CD4-positive, alpha-beta T cell treated with Interferon alpha-2 for 1 hour (primary cell): ENCODE results near the gene LRRC59.

Source experiments
- DNase-seq, 2 donors: peaks; one replicate each; pipeline ENCODE4 v3.0.0-alpha.2; 2020 to 2022

Gene LRRC59

DNA sequence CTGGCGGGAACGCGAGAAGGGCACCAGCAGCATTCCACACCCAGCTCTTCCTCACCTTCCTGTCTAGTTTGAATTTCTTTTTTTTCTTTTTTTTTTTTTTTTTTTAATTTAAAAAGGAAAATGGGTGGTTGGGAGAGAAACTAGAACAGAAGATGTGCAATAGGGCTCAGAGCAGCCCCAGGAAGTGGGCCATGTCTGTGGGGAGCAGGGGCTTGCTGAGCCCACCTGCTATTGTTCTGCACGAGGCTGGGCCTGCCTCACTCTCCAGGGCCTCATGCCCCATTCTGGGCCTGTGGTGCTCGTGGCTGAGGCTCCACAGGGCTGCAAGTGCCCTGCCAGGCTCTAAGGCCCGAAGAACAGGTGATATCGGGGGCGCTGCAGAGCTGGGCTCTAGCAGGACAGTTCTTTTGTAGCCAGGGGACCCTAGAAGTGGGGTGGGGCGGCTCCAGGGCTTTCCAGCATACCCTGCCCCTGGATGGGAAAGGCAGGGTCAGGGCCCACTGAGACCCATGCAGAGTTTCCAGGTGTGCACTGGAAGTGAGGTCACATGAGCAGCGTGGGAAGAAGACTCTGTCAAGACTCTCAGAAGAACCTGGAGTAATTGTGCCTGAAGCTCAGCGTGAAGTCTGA is 36.7 kb downstream of the LRRC59 start:
- no peak for DNase-seq

DNA sequence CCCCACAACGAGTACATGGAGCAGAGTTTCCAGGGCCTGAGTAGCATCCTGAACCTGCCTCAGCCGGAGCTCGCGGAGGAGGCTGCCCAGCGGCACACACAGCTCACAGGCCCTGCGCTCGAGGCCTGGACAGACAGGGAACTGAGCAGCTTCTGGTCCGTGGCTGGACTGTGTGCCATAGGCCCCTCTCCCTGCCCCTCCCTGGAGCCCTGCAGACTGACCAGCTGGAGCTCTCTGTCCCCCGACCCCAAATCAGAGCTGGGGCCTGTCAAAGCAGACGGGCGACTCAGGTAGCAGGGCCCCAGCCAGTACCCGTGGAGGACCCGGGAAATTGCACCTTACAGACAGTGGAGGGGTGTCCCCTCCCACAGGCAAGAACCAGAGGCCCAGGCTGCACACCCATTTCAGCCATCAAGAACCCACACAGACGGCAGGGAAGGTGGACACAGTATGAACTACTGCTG is 37.3 kb downstream of the LRRC59 start:
- DNase-seq: no peak

DNA sequence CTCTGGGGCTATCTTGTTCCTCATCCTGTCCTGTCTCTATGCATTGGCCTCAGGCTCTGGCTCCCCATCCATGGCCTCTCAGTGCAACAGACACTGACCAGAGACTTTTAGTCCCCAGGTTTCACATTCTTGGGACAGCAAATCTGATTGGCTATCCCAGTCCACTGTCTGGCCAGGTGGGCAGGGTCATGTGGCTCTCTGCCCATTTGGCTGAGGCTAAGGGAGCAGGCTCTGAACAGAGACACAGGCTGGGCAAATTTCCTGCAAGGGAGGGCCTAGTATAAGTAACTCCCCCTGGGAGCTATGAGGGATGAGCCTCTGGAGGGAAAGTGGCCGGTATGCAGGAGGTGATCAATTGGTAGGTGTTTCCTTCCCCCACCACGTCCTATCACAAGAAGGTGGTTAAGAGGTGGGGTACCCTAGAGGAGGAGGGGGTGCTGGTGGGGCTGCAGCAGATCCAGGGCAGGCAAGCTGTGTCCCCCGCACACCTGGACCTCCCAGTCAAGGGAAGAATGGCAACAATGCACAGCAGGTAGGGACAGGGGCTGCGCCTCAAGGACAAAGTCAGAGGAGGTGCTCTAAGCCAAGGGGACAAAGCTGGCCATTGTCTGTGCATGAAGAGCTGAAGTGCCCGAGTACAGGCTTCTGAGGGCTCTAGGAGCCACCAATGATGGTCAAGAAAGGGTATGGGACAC is 38.2 kb downstream of the LRRC59 start:
- DNase-seq: no peak

DNA sequence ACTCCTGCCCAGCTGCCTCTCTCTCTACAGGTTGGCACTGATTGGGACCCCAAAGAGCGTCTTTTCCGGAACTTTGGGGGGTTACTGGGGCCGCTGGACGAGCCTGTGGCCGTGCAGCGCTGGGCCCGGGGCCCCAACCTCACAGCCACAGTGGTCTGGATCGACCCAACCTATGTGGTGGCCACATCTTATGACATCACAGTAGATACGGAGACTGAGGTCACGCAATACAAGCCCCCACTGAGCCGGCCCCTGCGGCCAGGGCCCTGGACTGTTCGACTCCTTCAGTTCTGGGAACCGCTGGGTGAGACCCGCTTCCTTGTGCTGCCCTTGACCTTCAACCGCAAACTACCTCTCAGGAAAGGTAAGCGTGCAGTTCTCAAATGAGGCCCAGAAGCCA is 39.1 kb downstream of the LRRC59 start:
- DNase-seq: no peak

DNA sequence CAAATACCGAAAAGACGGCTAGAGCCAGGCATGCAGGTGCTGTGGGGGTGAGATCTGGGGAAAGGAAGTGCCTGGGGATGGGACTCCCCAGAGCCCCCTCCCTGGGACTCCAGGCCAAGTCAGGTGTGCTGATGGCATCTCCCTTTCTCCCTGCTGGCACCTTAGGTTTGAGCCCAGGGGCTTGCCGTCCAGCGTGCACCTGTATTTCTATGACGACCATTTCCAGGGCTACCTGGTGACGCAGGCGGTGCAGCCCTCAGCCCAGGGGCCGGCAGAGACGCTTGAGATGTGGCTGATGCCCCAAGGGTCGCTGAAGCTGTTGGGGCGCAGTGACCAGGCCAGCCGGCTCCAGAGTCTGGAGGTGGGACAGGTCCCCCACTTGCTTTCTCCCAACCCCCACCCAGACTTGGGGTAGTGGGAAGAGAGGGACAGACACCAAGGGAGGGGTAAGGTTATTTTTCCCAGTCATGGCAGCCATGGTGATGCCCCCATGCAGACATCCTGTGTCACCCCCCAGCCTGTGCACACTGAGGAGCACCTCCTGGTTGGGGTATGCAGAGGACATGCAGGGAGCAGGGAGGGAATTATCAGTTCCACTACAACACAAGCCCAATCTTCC is 40.3 kb downstream of the LRRC59 start:
- no peak for DNase-seq

DNA sequence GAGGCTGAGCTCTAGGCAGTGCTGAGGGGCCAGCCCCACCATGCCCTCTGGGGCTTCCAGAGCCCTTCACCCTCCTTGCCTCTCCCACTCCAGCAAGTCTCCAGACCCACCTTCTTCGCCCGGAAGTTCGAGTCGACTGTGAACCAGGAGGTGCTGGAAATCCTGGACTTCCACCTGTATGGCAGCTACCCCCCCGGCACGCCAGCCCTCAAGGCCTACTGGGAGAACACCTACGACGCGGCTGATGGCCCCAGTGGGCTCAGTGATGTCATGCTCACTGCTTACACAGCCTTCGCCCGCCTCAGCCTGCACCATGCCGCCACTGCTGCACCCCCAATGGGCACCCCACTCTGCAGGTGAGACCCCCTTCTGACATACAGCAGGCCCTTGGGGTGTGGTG is 40.9 kb downstream of the LRRC59 start:
- DNase-seq: no peak

DNA sequence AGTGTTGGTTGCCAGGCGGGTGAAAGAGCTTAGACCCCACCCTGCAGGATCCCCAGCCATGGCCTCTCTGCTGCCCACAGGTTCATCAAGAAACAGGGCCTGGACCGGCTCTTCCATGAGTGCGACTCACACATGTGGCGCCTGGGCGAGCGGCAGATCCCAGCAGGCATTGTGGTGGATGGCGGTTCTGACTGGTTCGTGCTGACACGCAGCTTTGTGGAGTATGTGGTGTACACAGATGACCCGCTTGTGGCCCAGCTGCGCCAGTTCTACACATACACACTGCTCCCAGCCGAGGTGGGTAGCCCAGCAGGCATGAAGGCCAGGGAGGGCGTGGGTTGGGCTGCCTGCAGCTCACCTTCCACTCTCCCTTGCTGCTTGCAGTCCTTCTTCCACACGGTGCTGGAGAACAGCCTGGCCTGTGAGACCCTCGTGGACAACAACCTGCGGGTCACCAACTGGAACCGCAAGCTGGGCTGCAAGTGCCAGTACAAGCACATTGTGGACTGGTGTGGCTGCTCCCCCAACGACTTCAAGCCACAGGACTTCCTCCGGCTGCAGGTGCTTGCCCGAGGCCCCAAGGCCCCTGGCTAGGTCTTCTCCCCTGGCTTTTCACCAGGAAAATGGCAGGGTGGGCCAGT is 41.5 kb downstream of the LRRC59 start:
- no peak for DNase-seq

DNA sequence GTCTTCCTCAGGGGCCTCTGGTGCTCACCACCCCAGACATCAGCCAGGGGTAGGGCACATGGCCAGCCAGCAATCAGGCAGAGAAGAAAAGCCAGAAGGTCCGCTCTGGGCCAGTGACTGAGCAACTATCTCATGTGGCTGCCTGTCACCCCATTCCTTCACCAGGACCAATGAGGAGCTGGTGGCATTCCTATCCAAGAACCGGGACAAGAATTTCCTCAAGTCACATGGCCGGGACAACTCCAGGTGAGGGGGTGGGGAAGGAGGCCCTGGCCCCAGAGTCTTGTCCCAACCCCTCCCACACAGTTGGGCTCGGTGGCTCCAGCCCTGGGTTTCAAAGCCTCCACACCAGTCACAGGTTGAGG is 42.0 kb downstream of the LRRC59 start:
- no peak for DNase-seq

DNA sequence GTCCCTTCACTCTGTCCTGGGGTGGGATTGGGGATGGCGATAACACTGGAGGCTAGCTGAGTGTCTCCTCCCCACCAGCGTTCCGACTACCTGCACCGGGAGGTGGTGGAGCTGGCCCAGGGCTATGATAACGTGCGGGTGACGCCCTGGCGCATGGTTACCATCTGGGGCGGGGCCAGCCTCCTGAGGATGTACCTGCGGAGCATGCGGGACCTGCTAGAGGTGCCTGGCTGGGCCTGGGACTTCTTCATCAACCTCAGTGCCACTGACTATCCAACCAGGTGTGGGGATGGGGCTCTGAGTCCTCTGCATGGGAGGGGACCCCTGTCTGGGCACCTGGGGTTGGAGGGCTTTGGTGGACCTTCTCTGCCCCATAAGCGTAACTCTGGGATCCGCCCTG is 42.5 kb downstream of the LRRC59 start:
- no peak for DNase-seq

DNA sequence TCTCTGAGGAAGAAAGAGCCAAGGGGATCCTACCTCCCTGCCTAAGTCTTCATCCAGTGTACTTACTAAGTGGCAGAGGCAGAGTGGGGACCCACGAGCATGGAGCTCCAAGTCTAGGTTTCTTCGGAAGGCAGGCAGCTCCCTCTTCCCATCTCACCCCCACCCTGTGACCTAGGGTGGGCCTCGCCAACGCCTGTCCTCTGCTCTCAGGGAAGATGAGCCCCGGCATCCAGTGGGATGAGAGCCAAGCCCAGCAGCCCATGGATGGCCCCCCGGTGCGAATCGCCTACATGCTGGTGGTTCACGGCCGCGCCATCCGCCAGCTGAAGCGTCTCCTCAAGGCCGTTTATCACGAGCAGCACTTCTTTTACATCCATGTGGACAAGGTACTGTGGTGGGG is 43.1 kb downstream of the LRRC59 start:
- no peak for DNase-seq

DNA sequence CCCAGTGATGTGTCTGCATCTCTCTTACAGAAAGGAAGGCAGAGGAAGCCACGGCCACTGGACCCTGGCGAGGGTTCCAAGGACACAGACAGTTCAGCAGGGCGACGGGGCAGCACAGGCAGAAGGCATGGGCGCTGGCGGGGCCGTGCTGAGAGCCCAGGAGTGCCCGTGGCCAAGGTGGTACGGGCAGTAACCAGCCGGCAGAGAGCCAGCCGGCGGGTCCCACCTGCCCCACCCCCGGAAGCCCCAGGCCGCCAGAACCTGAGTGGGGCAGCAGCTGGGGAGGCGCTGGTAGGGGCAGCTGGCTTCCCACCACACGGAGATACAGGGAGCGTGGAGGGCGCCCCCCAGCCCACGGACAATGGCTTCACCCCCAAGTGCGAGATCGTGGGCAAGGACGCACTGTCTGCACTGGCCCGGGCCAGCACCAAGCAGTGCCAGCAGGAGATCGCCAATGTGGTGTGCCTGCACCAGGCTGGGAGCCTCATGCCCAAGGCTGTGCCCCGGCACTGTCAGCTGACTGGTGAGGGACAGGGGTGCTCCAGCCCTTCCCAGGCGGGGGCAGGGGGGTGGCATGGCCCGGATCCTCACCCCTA is 43.6 kb downstream of the LRRC59 start:
- no peak for DNase-seq

DNA sequence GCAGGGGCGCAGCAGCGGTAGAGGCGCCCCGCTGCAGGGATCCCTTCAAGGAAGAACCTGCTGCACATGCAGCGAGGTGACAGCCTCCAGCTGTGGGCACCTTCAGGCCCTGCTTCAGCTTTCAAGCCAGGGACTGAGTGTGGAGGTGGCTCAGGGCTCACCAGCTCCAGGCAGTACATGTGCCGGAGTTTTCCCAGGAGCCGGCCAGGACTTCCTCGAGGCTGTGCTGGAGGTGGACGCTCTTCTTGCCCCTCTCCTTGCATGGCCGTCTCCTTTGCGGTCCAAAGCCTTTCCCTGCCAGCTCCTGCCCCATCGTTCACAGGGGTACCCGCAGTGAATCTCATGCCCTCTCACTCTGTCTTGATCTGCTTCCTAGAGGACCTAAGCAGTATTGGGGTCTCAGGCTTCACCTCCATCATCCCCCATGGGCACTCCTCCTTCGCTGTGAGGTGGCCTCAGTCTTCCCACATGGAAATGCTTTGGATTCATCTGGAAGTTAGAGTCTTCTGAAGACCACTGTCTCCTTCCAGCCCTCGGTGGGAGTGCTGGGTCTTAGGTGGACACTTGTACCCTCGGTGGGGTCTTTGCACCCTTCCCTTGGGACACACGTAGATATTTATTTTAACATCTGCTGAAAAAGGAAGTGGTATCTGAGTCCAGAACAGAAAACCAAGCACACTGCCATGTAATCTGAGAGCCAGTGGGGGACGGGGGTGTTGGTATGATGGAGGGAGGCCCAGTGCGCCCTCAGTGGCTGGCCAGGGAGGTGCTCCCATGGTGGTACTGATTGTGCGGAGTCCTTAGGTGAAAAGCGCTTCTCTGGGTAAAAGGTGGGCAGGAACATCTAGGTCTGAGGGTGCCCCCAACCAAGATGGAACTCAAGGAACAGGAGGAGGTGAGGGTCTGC is 44.4 kb downstream of the LRRC59 start:
- no peak for DNase-seq

DNA sequence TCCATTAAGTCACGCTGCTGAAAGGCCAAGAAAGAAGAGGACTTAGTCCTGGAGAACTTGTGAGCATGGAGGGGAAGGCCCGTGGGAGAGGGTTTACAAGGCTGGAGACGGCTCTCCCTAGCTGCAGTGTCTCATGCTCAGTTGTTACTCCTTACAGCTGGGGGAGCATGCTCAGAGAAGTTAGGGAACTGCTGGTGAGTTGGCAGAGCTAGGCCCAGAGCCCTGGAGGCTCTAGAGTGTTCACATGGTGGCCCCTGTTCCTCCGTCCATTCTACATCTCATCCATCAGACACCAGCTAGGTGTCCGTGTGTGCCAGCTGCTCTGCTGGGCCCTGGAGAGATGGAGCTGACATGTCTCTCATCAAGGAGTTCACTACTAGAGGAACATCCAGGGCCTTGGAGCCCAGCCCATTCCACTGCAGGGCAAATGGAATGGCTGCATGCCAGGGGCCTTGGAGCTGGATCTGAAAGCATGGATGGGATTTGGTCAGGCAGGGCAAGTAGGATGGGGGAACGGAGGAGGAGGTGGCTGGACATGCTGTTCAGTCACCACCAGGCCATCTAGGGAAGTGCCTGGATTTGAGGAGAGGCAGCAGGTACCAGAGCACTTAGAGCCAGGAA is 45.1 kb downstream of the LRRC59 start:
- DNase-seq: no peak

DNA sequence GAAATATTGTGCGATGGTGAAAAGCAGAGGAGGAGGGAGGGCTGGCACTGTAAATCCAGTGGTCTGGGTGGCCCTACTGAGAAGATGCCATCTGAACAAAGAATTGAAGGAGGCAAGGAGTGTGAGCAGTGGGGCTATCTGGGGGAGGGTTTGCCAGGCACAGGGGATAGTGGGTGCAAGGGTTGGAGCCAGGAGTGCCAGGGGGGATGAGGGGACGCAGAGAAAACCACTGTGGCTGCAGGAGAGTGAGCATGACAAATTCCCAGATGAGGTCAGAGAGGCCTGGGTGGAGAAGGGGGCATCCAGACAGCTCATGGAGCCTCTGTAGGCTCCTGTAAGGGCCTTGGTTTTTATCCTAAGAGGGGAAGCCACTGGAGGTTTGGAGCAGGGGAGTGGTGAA is 46.6 kb downstream of the LRRC59 start:
- no peak for DNase-seq

DNA sequence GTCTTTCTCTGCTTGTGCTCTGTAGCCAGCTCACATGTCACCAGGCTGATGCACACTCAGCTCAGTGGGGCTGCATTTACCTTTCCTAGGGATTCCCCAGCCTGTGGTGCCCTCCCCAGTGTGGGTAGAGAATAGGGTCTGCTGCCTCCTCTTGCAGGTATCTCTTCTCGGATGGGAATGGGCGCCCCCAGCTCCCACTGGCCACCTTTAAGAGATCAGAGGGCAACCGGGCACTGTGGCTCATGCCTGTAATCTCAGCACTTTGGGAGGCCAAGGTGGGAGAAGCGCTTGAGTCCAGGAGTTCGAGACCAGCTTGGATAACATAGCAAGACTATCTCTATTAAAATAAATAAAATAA is 48.1 kb downstream of the LRRC59 start:
- DNase-seq: no peak

DNA sequence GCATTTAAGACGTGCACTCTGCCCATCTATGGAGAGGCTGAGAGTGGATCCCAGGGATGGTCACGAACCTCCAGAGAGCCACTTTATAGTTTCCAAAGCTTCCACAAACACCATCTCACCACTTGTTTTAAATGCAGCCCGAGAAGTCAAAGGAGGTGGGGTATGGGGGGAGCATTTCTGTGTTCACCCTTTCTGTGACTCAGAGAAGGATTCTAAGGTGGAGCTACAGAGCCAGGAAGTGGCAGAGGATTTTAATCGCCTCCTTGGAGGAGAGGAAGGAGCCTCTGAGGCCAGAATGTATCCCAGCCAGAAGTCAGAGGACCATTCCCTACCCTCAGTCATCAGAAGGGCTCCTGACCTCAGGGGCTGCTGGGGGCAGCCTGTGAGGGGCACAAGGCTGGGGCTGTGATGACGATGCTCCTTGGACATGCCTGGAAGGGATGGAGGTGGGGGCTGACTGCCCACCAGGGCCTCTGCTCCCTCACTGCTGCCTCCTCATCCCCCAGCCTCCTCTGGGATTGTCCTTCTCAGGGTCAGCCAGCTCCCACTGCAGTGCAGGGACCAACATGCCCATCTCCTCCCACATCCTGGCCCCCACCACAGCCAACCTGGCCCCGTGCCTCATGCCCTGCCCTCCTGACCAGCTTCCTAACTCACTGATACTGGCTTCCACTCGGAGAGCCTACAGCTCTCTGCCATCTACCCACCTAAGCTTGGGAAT is 48.6 kb downstream of the LRRC59 start:
- no peak for DNase-seq

DNA sequence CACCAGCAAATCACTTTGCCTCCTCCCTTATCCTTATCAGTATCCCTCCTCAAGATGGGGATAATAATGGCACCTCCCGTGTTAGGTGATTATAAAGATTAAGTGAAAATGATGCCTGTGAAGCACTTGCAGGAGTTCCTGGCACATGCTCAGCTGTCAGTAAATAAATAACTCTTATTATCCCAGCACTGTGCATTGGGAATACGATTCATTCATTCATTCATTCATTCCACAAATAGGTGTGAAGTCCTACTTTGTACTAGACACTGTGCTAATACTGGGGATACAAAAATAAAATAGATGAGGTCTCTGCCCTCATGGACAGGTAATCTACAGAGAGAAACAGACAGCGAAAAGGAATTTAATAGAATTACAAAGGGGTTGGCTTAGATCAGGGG is 49.4 kb downstream of the LRRC59 start:
- DNase-seq: no peak

DNA sequence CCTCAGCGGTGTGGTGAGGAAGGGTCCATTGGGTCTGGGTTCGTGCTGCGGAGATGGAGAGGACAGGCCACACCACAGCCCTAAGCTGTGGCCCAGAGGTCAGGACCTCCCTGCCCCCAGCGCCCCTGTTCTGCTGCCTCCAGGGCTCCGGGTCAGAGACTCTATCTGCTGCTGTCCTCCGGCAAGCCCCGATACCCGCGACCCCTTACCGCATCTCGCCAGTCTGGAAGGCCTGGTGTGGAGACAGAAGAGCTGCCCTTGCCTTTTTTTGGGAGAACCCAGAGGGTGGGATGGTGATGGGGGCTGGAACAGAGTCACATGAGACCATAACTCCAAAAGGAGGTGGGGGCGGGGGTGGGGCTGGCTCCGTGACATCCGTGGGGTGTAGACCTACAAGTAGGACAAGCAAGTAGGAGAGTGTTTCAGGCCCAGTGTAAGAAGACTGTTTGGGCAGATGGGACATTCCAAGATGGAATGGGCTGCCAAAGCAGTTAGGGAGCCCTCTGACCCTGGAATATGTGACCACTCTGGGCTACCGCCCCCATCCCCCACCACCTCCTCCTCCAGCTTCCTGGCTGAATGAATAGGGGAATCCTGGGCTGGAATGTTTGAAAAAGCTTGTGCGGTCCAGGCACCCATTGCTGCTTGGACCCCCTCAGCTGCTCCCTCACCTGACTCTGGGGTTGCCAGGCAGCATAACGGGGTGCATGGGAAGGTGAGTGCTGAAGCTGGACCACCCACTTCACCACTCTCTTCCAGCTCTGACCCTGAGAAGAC is 50.0 kb downstream of the LRRC59 start:
- DNase-seq: no peak

DNA sequence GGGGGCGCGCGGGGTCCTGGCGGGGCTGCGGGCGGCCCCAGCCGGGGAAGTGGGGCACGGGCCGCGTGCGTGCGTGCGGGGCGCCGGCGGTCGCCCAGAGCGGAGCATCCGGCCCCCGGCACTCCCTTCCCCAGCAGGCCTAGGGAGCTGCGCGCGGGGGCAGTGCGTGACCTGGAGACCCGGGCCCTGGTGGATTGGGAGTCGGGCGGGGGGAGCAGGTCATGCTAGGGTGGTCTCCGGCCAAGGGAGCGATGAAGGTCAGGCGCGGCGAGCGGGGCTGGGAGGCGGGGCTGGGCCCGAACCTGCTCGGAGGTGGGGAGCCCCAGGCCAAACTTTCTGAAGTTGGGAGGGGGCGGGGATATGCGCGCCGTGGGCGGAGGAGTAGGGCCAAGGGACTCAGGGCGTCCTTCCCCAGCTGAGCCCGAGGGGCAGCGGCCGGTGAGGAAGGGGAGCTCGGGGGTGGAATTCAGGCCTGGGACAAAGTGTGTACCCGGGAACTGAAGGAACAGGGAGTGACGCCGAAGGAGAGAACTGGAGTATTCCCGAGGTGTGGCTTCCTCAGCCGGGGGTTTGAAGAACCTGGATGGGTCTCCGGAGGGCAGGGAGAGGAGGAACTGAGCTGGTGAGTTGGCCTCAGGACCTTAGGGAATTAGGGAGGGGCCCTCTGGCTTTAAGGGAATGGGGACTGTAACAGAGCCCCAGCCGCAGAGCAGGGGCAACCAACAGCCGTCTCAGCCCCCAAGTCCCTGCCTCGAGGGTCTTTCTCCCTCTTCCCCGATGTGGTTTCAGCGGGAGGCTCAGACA is 50.8 kb downstream of the LRRC59 start:
- DNase-seq: no peak
